ENCODE data around the gene SDE2.
"Not testable (repeated sequence)": the region's sequence is repeated elsewhere in the genome, so short reads cannot be mapped to it uniquely, and the experiment has no call there.

Gene SDE2

DNA sequence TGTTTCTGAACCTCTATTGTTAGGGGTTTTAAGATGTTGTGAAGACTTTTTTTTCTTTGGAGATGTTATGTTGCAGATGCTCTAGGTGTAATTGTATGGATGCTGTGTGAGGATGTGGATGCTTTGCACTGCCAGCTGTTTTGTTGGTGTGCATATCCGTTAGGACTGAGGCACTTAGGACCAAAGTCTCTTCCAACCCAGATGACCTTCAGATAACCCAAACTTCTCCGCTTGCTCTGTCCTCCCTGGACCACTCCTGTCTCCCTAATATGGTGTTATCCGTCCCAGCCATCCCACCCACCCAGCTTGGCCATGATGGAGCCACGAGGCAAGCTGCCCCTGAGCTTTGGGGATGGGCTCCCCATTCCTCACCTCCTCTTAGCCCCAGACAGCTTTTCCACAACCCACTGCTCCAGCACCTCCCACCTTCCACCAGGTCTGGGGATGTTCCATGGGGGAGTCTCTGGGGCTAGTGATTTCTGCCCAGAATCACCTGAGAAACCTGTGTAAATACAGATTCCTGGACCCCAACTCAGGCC is 53.0 kb downstream of the SDE2 start:
- Mint-ChIP-seq H3K27me3 (ENCODE audit: low read depth) (peaks cover 32% of the 10 kb centered on the region), H3K4me1 (ENCODE audit: low read depth) (peaks cover 4% of the 10 kb centered on the region), H3K27ac (no peak overlapping the region), H3K9me3 (no peaks in the 10 kb centered on the region), H3K36me3 (ENCODE audit: low read depth) (no peaks in the 10 kb centered on the region), H3K4me3 (no peak overlapping the region)

DNA sequence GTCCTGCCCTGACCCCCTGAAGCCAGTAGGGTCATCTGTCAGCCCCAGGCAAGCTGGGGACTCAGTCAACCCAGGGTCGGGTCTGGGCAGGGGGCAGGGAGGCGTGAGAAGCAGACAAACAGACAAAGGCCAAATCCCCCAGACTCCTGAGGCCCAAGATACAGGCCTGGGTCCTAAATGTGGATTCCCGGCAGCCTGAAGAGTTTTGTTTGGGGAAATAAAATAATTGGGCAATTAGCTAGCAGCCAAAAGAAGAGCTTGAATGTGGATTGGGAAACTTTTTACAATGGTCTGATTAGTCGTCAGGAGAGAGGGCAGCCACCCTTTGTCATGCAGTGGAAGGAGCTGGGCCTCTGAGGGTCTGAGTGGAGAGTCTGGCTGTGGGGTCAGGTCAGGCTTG is 53.6 kb downstream of the SDE2 start:
- Mint-ChIP-seq H3K9me3 (no peaks in the 10 kb centered on the region), H3K36me3 (ENCODE audit: low read depth) (no peaks in the 10 kb centered on the region), H3K4me3 (no peak overlapping the region), H3K27me3 (ENCODE audit: low read depth) (peaks cover 26% of the 10 kb centered on the region), H3K27ac (no peak overlapping the region), H3K4me1 (ENCODE audit: low read depth) (peaks cover 4% of the 10 kb centered on the region)

DNA sequence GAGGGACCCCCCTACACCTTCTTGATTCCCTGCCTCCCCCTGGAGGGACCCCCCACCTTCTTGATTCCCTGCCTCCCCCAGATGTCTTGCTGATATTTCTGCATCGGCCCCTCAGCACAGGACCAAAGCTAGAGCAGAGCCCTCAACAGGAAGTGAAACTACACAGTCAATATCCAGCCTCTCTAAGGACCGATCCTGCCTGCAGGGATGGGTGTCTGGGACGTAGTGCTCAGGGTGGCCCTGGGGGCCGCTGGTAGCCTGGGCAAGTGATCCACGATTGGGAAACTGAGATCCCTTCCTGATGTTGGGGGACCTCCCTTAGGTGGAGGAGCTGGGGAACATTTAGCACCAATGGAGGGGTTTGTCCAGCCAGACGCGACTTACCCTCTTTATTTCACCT is 54.2 kb downstream of the SDE2 start:
- H3K27ac Mint-ChIP-seq, result no peak overlapping the region
- no peaks in the 10 kb centered on the region for H3K9me3 Mint-ChIP-seq
- H3K4me3 Mint-ChIP-seq, result no peak overlapping the region
- H3K4me1 Mint-ChIP-seq (ENCODE audit: low read depth), result peaks cover 4% of the 10 kb centered on the region
- no peaks in the 10 kb centered on the region for H3K36me3 Mint-ChIP-seq (ENCODE audit: low read depth)
- H3K27me3 Mint-ChIP-seq (ENCODE audit: low read depth), result peaks cover 25% of the 10 kb centered on the region

DNA sequence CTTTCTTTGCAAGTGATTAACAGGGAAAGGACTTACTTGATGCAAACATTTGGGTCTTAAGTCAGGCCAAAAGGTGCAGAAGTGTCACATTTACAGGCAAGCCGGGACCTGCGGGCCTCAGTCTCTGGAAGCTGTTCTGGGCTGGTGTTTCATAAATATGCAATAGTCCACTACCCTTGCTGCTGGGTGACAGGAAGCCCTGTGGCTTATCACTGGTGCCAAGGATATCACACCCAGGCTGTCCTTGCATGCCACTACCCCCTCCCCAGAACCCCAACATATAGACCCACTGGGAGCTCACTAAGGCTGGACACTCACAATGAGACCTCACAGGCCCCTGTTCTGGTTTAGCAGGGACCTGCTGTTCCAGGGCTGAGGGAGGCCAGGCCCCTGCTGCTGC is 54.8 kb downstream of the SDE2 start:
- no peaks in the 10 kb centered on the region for H3K36me3 Mint-ChIP-seq (ENCODE audit: low read depth)
- H3K27me3 Mint-ChIP-seq (ENCODE audit: low read depth), result peaks cover 23% of the 10 kb centered on the region
- H3K4me3 Mint-ChIP-seq, result no peak overlapping the region
- no peak overlapping the region for H3K27ac Mint-ChIP-seq
- H3K4me1 Mint-ChIP-seq (ENCODE audit: low read depth), result peaks cover 4% of the 10 kb centered on the region
- H3K9me3 Mint-ChIP-seq, result no peaks in the 10 kb centered on the region

DNA sequence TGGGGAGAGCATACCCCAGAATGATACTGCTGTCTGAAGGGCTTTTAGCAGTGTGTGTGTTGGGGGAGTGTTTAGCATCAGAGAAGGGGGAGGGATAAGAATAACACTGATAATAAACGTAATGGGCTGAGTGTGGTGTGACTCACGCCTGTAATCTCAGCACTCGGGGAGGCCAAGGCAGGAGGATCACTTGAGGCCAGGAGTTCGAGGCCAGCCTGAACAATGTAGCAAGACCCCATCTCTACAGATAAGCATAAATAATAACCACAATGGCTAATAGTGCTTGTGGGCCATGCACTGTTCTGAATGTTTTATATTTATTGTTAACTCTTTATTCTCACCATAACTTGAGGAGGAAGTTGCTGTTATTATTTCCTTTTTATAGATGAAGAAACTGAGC is 55.6 kb downstream of the SDE2 start:
- Mint-ChIP-seq H3K36me3 (ENCODE audit: low read depth) (no peaks in the 10 kb centered on the region), H3K4me1 (ENCODE audit: low read depth) (peaks cover 4% of the 10 kb centered on the region), H3K27ac (no peak overlapping the region), H3K27me3 (ENCODE audit: low read depth) (peaks cover 21% of the 10 kb centered on the region), H3K4me3 (no peak overlapping the region), H3K9me3 (no peaks in the 10 kb centered on the region)

DNA sequence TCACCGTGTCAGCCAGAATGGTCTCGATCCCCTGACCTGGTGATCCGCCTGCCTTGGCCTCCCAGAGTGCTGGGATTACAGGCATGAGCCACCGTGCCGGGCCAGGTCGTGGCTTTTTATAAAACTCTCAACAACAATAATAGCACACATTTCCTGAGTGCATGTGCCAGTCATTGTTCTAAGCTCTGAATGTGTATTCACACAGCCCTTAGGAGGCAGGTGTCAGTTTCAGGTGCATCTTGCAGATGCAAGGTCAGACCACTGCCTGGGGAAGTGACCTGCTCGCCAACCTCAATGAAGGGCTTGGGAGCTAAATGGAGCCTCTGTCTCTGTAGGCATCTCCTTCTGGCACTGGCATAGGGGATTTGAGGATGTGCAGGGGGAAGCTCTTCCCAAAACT is 56.6 kb downstream of the SDE2 start:
- no peak overlapping the region for H3K4me3 Mint-ChIP-seq
- peaks cover 17% of the 10 kb centered on the region for H3K27me3 Mint-ChIP-seq (ENCODE audit: low read depth)
- peaks cover 6% of the 10 kb centered on the region for H3K4me1 Mint-ChIP-seq (ENCODE audit: low read depth)
- no peaks in the 10 kb centered on the region for H3K36me3 Mint-ChIP-seq (ENCODE audit: low read depth)
- no peaks in the 10 kb centered on the region for H3K9me3 Mint-ChIP-seq
- H3K27ac Mint-ChIP-seq, result no peak overlapping the region

DNA sequence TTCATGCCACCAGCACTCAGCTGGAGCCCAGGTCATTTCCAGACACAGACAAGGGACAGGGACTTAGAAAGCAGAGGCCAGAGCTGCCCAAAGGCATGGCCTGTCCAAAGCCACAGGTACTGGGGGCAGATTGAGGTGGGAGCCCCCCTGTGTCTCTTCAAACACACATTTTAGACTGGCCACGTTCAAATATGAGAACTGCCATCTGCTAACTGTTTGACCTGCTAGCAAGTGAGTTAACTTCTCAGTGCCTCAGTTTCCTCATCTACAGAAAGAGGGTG is 57.3 kb downstream of the SDE2 start:
- no peaks in the 10 kb centered on the region for H3K9me3 Mint-ChIP-seq
- H3K4me1 Mint-ChIP-seq (ENCODE audit: low read depth), result peaks cover 6% of the 10 kb centered on the region
- H3K27ac Mint-ChIP-seq, result no peak overlapping the region
- H3K4me3 Mint-ChIP-seq, result no peak overlapping the region
- H3K27me3 Mint-ChIP-seq (ENCODE audit: low read depth), result peaks cover 12% of the 10 kb centered on the region
- no peaks in the 10 kb centered on the region for H3K36me3 Mint-ChIP-seq (ENCODE audit: low read depth)

DNA sequence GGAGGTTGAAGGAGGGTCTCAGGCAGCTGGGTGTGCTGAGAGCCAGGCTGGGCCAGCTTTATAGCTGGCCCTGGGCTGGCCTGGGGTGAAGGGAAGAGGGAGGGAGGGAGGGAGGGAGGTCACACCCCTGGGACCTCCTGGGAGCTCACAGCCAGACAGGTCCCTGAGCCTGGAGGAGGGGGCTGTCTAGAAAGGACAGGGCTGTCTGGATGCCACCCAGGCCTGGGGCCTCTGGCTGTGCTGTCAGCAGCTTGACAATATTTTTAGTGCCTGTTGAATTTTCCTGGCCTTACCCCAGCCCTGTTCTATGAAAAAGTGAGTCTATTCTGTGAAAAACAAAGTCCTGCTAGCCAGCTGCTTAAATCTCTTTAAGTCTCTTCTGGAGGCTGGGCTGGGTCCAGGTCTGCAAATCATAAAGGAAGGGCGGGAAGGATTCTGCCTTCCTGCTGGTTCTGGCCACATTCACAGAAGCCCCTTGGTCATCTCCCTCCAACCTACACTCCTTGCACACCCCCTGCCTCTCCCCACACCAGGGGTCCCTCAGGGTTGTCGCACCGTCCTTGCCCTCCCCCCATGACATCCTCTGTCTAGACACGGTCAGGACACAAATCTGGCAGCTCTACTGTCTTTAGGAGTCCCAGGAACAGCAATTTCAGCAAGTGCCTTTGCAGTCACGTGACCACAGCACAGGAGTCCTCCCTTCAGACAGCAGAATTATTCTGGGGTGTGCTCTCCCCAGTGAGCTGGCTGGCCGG is 57.8 kb downstream of the SDE2 start, which contains the start of gene LEFTY2:
TSS of gene LEFTY2 (minus strand) at position 34 of the 755 bp plus-strand sequence. CDS start 80 bp downstream, outside the sequence.
- peaks cover 12% of the 10 kb centered on the region for H3K27me3 Mint-ChIP-seq (ENCODE audit: low read depth)
- no peak within 1 kb of the TSS for H3K27ac Mint-ChIP-seq
- H3K9me3 Mint-ChIP-seq, result no peaks in the 10 kb centered on the region
- H3K4me1 Mint-ChIP-seq (ENCODE audit: low read depth), result peaks cover 6% of the 10 kb centered on the region
- no peak within 1 kb of the TSS for H3K4me3 Mint-ChIP-seq
- H3K36me3 Mint-ChIP-seq (ENCODE audit: low read depth), result no peaks in the 10 kb centered on the region

DNA sequence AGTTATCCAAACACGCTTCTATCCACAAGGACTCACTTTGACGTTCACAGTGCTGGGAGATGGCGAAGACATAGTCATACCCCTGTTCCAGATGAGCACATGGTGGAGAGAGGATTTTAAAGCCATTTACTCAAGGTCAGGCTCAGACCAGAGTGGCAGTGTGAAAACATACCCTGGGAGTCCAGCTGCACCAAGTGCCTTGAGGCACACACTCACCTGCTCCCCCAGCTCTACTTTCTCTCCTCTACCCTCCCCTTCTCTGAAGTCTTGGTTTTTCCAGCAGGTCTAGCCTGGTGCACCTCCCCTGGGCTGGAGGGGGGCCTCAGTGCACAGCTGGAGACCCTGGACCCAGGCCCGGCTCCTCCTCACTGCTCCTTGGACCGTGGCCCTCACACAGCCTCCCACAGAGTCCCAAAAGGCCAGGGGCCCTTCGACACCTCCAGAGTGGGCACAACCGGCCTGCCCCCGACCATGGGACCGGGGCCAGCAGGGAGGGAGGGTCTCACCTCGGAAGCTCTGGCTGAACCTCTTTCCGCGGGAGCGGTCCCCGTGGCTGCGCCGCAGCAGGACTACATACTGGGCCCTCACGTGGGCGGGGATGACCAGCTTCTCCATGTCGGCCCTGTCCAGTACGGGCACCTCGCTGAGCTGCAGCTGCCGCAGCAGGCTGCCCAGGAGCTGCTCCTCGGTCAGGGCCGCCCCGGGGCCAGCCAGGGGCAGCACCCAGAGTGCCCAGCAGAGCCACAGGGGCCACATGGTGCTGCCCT is 58.6 kb downstream of the SDE2 start:
- no peaks in the 10 kb centered on the region for H3K9me3 Mint-ChIP-seq
- H3K27ac Mint-ChIP-seq, result no peak overlapping the region
- no peaks in the 10 kb centered on the region for H3K36me3 Mint-ChIP-seq (ENCODE audit: low read depth)
- H3K4me3 Mint-ChIP-seq, result no peak overlapping the region
- H3K4me1 Mint-ChIP-seq (ENCODE audit: low read depth), result peaks cover 6% of the 10 kb centered on the region
- H3K27me3 Mint-ChIP-seq (ENCODE audit: low read depth), result peaks cover 6% of the 10 kb centered on the region

DNA sequence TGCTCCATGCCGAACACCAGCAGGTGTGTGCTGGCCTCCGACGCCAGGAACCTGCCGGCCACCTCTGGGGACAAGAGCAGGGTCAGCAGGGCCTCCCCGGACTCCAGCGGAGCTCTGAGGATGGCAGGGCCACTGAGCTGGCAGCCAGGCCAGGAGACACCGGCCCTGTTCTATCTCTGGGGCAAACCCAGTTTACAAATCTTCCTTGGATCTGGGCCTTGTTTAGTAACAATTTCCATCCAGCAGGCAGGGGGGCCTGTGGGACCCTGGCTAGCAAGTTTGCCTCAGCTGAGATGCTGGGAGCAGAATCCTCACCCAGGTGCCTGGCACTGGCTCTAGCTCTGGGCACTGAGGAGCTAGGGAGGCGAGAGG is 59.2 kb downstream of the SDE2 start:
- H3K4me1 Mint-ChIP-seq (ENCODE audit: low read depth); H3K4me3 Mint-ChIP-seq; H3K27me3 Mint-ChIP-seq (ENCODE audit: low read depth); H3K27ac Mint-ChIP-seq; H3K9me3 Mint-ChIP-seq; H3K36me3 Mint-ChIP-seq (ENCODE audit: low read depth): not testable (repeated sequence)

DNA sequence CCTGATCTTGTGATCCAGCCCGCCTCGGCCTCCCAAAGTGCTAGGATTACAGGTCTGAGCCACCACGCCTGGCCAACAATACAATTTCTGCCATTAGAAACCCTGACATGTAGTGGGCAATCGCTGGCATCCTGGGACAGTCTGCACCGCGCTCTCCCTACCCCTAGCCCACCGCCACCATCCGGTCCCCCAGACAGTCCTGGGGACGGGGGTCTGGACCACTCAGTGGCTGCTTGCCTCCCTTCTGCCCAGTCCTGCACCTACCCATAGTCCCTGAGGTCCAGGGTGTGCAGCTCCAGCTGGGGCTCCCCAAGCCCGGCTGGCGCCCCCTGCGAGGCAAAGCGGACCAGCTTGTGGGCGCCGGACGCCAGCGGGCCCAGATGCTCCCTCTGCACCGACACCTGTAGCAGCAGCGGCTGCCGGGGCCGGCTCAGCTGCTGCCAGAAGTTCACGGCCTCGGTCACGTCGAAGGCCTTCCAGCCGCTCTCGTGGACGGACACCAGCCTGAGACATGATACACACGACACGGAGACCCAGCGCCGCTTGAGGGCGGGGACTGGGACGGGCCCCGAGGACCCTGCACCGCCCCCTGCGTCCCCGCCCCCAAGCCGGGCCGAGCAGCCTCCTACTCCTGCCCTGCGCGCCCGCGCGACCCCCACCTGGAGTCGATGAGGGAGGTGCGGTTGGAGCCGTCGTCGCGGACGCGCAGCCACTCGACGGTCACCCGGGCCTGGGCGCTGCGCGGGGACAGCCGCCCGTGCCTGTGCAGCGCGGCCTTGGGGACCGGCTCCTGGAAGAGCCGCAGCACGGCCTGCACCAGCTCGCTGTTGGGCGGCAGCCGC is 59.8 kb downstream of the SDE2 start:
- H3K4me3 Mint-ChIP-seq; H3K36me3 Mint-ChIP-seq (ENCODE audit: low read depth); H3K9me3 Mint-ChIP-seq; H3K27me3 Mint-ChIP-seq (ENCODE audit: low read depth); H3K4me1 Mint-ChIP-seq (ENCODE audit: low read depth); H3K27ac Mint-ChIP-seq: not testable (repeated sequence)

DNA sequence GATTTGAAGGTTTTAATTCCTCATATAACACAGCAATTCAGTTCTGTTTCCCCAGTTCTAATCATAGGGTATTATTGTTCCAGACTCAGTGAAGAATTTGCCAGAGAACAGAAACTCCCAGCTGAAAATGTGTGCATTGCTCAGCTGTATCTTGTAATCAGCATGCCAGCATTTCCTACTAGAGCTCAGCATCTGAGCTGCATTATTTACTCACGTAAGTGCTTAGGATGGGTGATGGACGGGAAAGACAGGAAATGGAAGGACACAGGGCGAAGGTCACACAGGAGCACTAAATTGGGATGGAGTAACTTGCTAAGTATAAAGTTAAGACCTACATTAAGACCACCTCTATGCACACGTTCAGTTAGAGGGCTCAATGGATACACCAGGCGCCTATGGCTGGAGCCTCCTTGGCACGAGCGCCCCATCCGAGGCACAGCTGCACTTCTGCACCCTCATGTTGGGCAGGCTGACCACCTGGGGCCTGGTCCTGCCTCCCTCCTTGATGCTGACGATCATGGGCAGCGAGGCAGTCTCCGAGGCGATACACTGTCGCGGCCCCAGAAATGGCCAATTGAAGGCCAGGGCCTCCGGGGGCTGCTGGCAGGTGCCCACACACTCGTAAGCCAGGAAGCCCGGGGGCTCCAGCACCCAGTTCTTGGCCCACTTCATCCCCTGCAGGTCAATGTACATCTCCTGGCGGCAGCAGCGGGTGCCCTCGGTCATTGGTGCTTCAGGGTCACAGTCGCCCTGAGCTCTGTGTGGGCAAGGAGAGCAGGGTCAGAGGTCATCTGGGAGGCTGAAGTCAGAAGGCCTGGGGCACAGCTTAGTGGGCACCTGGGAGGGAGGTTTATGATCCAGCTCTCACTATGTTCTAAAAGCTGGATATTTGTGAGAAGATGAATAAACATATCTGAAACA is 61.8 kb downstream of the SDE2 start:
- peaks cover 3% of the 10 kb centered on the region for H3K27me3 Mint-ChIP-seq (ENCODE audit: low read depth)

DNA sequence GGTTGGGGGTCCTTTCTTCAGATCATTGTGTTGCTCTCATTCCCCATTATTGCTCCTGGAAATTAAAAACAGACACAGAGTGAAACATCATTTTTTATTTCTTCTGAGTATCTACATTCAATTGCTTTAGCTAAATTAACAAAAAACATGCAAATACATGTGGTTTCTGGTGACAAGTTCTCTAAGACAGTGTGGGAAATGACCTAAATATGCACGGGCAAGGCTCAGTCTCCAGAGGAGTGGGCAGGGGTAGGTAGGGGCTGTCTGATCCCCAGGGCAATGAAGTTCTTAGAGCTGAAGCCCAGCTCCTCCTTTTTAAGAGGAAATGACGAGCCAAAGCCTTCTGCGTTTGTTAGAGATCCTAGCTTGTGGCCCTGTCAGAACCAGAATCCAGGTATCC is 62.6 kb downstream of the SDE2 start:
- peaks cover 2% of the 10 kb centered on the region for H3K4me1 Mint-ChIP-seq (ENCODE audit: low read depth)
- H3K27ac Mint-ChIP-seq, result no peak overlapping the region
- peaks cover 3% of the 10 kb centered on the region for H3K27me3 Mint-ChIP-seq (ENCODE audit: low read depth)
- no peaks in the 10 kb centered on the region for H3K36me3 Mint-ChIP-seq (ENCODE audit: low read depth)
- no peaks in the 10 kb centered on the region for H3K9me3 Mint-ChIP-seq
- H3K4me3 Mint-ChIP-seq, result no peak overlapping the region

More for the DNA sequence above, 61.8 kb downstream of the SDE2 start:
- H3K27ac Mint-ChIP-seq, result no peak overlapping the region
- no peaks in the 10 kb centered on the region for H3K36me3 Mint-ChIP-seq (ENCODE audit: low read depth)
- H3K9me3 Mint-ChIP-seq, result no peaks in the 10 kb centered on the region
- H3K4me3 Mint-ChIP-seq, result no peak overlapping the region
- H3K4me1 Mint-ChIP-seq (ENCODE audit: low read depth), result peaks cover 2% of the 10 kb centered on the region

DNA sequence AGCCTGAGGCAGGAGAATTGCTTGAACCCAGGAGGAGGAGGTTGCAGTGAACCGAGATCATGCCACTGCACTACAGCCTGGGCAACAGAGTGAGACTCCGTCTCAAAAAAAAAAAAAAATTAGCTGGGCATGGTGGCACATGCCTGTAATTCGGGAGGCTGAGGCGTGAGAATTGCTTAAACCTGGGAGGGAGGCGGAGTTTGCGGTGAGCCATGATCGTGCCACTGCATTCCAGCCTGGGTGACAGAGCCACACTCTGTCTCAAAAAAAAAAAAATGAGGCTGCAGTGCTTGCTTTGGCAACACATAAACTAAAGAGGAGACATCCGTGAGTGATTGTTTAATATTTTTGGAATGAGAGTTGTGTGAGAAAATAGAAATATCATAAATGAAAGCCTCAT is 63.1 kb downstream of the SDE2 start:
- not testable (repeated sequence) for H3K9me3 Mint-ChIP-seq; H3K4me1 Mint-ChIP-seq (ENCODE audit: low read depth); H3K4me3 Mint-ChIP-seq; H3K27me3 Mint-ChIP-seq (ENCODE audit: low read depth); H3K27ac Mint-ChIP-seq; H3K36me3 Mint-ChIP-seq (ENCODE audit: low read depth)
